IPS DF 19.7 (cell line): ENCODE results near the gene UBQLN1.

ENCODE experiments used
- DNase-seq: peaks from one replicate; pipeline ENCODE4 v3.0.0-alpha.2; 2013; ENCODE audit warnings: low read depth, low spot score

Gene UBQLN1

GRCh38 chr9:83691492-83691891 lies 16.3 kb downstream of the UBQLN1 start:
- DNase-seq, result no peak

- no peak for DNase-seq
Measured at GRCh38 chr9:83688921-83689320, 18.8 kb downstream of the UBQLN1 start.

GRCh38 chr9:83681490-83681889 lies 26.3 kb downstream of the UBQLN1 start:
- no peak for DNase-seq

- no peak for DNase-seq
Measured at GRCh38 chr9:83680233-83680632, 27.5 kb downstream of the UBQLN1 start.

- no peak for DNase-seq
Measured at GRCh38 chr9:83677596-83677995, 30.2 kb downstream of the UBQLN1 start.

GRCh38 chr9:83675466-83675865 lies 32.3 kb downstream of the UBQLN1 start:
- no peak for DNase-seq

GRCh38 chr9:83671451-83671850 lies 36.3 kb downstream of the UBQLN1 start:
- DNase-seq, result no peak

- no peak for DNase-seq
Measured at GRCh38 chr9:83670381-83670780, 37.4 kb downstream of the UBQLN1 start.

- no peak for DNase-seq
Measured at GRCh38 chr9:83669067-83669466, 38.7 kb downstream of the UBQLN1 start.

- DNase-seq, result no peak
Measured at GRCh38 chr9:83665580-83666200, 42.1 kb downstream of the UBQLN1 start.

- DNase-seq, result no peak
Measured at GRCh38 chr9:83662933-83663332, 44.8 kb downstream of the UBQLN1 start.

- no peak for DNase-seq
Measured at GRCh38 chr9:83656952-83657351, 50.8 kb downstream of the UBQLN1 start.

- no peak for DNase-seq
Measured at GRCh38 chr9:83656032-83656680, 51.6 kb downstream of the UBQLN1 start.

GRCh38 chr9:83655433-83655832 lies 52.3 kb downstream of the UBQLN1 start:
- DNase-seq, result no peak

- no peak for DNase-seq
Measured at GRCh38 chr9:83652433-83652832, 55.3 kb downstream of the UBQLN1 start.

GRCh38 chr9:83651558-83651957 lies 56.2 kb downstream of the UBQLN1 start:
- DNase-seq, result no peak

GRCh38 chr9:83649515-83649914 lies 58.2 kb downstream of the UBQLN1 start:
- DNase-seq, result no peak

- DNase-seq, result no peak
Measured at GRCh38 chr9:83649080-83649479, 58.7 kb downstream of the UBQLN1 start.

GRCh38 chr9:83646500-83647239 lies 61.1 kb downstream of the UBQLN1 start:
- DNase-seq, result no peak

- DNase-seq, result no peak
Measured at GRCh38 chr9:83642793-83643192, 65.0 kb downstream of the UBQLN1 start.

GRCh38 chr9:83639266-83639665 lies 68.5 kb downstream of the UBQLN1 start:
- no peak for DNase-seq

GRCh38 chr9:83637389-83637788 lies 70.4 kb downstream of the UBQLN1 start:
- DNase-seq, result no peak

GRCh38 chr9:83636813-83637212 lies 70.9 kb downstream of the UBQLN1 start:
- DNase-seq, result no peak
